NCI-H1436 treated with DMSO at 0.1 percent for 48 hours (cell line): ENCODE data around the gene SLC26A9.

Source experiments
- DNase-seq: peaks from one replicate; lab custom pipeline; 2025; lab: John Stamatoyannopoulos, UW

SLC26A9 gene

GRCh38 chr1:205948886-205949285, 5.6 kb upstream of the SLC26A9 start:
- no peak for DNase-seq

- no peak for DNase-seq
Observed at GRCh38 chr1:205948039-205948438, 4.8 kb upstream of the SLC26A9 start.

- DNase-seq = no peak
Observed at GRCh38 chr1:205947024-205947423, 3.8 kb upstream of the SLC26A9 start.

- no peak for DNase-seq
Observed at GRCh38 chr1:205945069-205945468, 1.8 kb upstream of the SLC26A9 start.

GRCh38 chr1:205944525-205944924, 1.3 kb upstream of the SLC26A9 start:
- DNase-seq = no peak

GRCh38 chr1:205942631-205943159, 561 bp downstream of the SLC26A9 start:
- no peak for DNase-seq

GRCh38 chr1:205940710-205941109, 2.5 kb downstream of the SLC26A9 start:
- DNase-seq = no peak

- DNase-seq = peak; percentile 84
Observed at GRCh38 chr1:205939690-205940330, 3.4 kb downstream of the SLC26A9 start.

- DNase-seq = no peak
Observed at GRCh38 chr1:205938682-205939081, 4.6 kb downstream of the SLC26A9 start.

GRCh38 chr1:205936846-205937586, 6.2 kb downstream of the SLC26A9 start:
- DNase-seq = no peak

- DNase-seq = no peak
Observed at GRCh38 chr1:205936311-205936710, 6.9 kb downstream of the SLC26A9 start.

GRCh38 chr1:205935869-205936268, 7.4 kb downstream of the SLC26A9 start:
- DNase-seq = no peak

- DNase-seq = no peak
Observed at GRCh38 chr1:205934788-205935187, 8.5 kb downstream of the SLC26A9 start.

- no peak for DNase-seq
Observed at GRCh38 chr1:205933671-205934618, 9.3 kb downstream of the SLC26A9 start.

- DNase-seq = no peak
Observed at GRCh38 chr1:205932776-205933175, 10.5 kb downstream of the SLC26A9 start.

GRCh38 chr1:205930799-205931281, 12.4 kb downstream of the SLC26A9 start:
- no peak for DNase-seq

GRCh38 chr1:205930195-205930577, 13.1 kb downstream of the SLC26A9 start:
- no peak for DNase-seq

- no peak for DNase-seq
Observed at GRCh38 chr1:205929496-205930194, 13.6 kb downstream of the SLC26A9 start.

GRCh38 chr1:205928317-205928716, 14.9 kb downstream of the SLC26A9 start:
- no peak for DNase-seq

- no peak for DNase-seq
Observed at GRCh38 chr1:205927676-205928075, 15.6 kb downstream of the SLC26A9 start.

GRCh38 chr1:205927247-205927646, 16.0 kb downstream of the SLC26A9 start:
- no peak for DNase-seq

GRCh38 chr1:205926636-205927035, 16.6 kb downstream of the SLC26A9 start:
- no peak for DNase-seq
